GM21528 (cell line): ENCODE data around the gene GRPR.
"Not testable (repeated sequence)": the region's sequence is repeated elsewhere in the genome, so short reads cannot be mapped to it uniquely, and the experiment has no call there.

Source experiments
- ATAC-seq: cut with Tn5 transposase; IDR thresholded peaks from one replicate; pipeline ENCODE4 v1.9.1; 2021; ENCODE audit warnings: mild to moderate bottlenecking, moderate library complexity; ENCODE audit not compliant: unreplicated experiment, low FRiP score

Gene GRPR

DNA sequence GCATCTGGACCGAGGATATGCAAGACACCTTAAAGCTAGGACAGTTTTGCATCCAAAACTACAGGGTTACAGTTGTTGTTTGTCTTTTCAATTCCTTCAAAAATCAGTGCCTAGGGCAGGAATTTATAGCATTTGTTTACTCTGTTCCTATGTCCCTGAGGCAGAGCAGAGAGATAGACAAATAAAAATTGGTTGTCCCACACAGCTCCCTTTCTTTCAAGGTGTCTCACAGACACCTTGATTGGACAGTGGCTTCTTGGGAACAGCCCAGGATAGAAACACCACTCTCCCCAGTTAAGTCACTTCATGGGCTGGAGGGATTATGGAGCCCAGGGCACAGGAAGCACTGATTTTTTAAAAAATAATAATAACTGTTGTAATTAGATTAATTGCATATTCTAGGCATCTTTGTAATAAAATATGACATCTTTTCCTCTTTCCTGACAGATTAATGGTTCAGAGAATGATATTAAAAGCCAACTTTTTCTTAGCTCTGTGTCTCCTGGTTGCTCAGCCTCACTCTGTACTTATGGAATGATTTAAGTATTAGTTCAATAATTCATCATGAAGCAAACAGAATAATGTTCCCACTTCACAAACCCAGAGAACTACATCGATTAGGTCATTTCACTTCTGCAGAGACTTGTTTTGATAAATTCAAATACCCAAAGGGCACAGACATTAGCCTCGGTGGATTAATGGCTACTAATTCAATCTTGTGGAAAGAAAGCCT is 52.1 kb downstream of the GRPR start:
- ATAC-seq = no peak

DNA sequence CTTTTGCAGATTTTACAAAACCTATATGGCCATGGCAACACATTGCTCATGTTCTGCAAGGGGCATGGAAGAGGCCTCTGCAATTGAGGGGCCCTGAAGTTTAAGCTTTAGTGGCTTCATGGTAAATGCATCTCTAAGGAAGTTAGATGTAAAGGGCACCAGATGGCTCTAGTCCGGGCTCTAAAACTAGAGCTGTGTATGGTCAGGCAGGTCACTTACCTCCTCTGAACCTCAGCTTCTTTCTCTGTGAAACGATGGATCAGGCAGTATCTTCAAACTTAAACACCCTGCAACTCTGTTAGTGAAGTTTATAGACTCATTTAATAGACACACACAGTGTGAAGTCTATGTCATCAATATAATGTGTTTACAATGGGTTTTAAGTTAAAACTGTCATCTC is 53.9 kb downstream of the GRPR start:
- ATAC-seq = no peak

DNA sequence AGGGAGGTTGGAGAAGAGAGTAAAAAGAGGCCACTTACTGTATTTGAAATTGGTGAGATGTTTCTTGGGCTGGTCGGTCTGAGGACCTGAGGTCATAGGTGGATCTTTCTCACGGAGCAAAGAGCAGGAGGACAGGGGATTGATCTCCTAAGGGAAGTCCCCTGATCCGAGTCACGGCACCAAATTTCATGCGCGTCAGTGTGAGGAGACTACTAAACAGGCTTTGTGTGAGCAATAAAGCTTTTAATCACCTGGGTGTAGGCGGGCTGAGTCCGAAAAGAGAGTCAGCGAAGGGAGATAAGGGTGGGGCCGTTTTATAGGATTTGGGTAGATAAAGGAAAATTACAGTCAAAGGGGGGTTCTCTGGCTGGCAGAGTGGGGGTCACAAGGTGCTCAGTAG is 60.5 kb downstream of the GRPR start:
- not testable (repeated sequence) for ATAC-seq

DNA sequence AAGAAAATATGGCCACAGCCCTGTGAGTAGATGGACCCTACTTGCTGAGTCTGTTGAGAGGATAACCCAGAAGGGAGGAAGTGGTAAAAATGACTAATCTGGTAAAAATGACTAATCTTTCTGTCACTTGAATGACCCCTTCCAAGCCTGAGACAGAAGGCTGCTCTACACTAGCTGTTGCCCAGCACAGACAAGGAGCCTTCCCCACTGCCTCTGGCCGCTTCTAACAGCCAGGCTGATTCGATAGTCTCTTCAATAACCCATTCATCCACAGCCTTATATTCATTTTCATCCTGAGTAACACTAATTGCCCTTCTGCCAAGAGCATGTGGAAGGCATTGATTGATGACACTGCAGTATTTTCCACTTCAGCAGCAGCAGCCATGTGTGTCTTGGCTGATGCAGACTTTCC is 62.4 kb downstream of the GRPR start:
- no peak for ATAC-seq

GRCh38 chrX:16186380-16187007 is 63.1 kb downstream of the GRPR start:
- ATAC-seq = no peak

GRCh38 chrX:16187024-16187760 is 63.8 kb downstream of the GRPR start:
- ATAC-seq = no peak

GRCh38 chrX:16188687-16189086 is 65.3 kb downstream of the GRPR start:
- no peak for ATAC-seq

DNA sequence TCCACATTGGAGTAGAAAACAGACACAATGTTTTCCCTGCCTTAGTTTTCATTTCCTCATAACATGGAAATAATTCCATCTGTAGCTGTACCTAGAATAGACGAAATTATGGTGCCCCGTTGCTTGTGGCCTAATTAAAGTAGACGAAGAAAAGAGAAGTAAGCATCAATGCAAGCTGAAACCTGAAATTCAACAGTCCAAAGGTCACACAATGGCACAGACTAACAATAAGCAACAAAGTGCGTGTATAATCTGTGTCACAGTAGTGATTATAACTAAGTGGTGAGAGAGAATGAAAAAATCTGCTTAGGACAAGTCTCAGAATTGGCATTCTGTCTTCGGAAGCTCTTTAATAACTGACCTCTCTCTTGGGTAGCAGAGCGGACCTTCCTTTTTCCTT is 68.2 kb downstream of the GRPR start:
- no peak for ATAC-seq

GRCh38 chrX:16196829-16197228 is 73.5 kb downstream of the GRPR start:
- ATAC-seq = no peak

DNA sequence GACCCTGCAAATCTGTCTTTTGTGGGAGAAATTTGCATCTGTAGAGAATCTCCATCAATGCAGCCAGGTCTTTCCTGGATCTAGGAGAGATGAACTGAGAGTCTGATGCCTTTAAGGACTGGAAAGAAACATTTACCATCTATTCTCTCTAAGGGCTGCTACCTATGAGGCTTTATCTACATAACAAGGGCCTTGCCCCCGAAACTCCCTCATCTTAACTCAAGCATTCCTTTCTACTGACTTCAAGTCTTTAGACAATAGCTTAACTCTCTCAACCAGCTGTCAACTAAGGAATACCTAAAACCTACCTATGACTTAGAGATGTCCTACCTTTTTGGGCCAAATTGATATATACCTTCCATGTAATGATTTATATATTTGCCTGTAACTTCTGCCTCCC is 76.0 kb downstream of the GRPR start:
- ATAC-seq = no peak

- no peak for ATAC-seq
Observed at GRCh38 chrX:16202943-16203342, 79.6 kb downstream of the GRPR start.
